ENCODE results near the gene SRSF4.
"Not testable (repeated sequence)": the region's sequence is repeated elsewhere in the genome, so short reads cannot be mapped to it uniquely, and the experiment has no call there.

SRSF4 gene

DNA sequence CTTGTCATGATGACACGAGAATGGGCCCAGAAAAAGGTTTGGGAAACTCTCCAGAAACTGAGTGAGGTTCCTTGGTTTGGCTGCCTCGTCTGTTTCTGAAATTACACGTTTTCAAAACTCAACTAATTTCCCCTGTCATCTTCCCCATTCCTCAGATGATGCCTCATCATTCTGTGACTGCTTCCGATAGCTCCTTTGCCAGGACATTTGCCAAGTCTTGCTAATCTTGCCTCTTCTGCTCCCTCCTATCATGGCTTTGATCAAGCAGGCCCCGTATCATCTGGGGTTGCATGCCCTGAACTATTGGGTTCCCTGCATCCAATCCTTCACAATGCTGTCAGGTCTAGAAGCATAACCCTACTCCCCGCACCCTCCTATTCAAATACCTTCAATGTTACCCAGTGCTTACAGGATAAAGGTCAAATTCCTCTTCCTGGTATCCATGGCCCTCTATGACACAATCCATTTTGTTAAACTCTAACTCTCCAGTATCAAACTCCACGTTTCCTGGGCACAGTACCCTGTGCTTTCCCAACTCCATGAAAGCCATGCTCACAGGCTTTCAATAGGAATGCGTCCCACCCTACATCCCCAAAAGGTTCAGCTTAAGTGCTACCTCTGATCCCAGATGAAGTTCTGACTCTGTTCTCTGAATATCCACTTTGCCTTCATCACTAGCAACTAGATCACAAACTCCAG lies 35.8 kb downstream of the SRSF4 start:
- no peak overlapping the region for H3K4me3 ChIP-seq (ENCODE audit: control insufficient read depth, low read depth, low read length)
- peak; percentile 73 for DNase-seq (ENCODE audit: low read depth)
- TF ChIP-seq, protein P1, sequence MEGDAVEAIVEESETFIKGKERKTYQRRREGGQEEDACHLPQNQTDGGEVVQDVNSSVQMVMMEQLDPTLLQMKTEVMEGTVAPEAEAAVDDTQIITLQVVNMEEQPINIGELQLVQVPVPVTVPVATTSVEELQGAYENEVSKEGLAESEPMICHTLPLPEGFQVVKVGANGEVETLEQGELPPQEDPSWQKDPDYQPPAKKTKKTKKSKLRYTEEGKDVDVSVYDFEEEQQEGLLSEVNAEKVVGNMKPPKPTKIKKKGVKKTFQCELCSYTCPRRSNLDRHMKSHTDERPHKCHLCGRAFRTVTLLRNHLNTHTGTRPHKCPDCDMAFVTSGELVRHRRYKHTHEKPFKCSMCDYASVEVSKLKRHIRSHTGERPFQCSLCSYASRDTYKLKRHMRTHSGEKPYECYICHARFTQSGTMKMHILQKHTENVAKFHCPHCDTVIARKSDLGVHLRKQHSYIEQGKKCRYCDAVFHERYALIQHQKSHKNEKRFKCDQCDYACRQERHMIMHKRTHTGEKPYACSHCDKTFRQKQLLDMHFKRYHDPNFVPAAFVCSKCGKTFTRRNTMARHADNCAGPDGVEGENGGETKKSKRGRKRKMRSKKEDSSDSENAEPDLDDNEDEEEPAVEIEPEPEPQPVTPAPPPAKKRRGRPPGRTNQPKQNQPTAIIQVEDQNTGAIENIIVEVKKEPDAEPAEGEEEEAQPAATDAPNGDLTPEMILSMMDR (IDR thresholded peaks at IDR 0.05; ENCODE audit: control insufficient read depth, insufficient read depth, low read depth, low read length, missing control alignments), result no peak

DNA sequence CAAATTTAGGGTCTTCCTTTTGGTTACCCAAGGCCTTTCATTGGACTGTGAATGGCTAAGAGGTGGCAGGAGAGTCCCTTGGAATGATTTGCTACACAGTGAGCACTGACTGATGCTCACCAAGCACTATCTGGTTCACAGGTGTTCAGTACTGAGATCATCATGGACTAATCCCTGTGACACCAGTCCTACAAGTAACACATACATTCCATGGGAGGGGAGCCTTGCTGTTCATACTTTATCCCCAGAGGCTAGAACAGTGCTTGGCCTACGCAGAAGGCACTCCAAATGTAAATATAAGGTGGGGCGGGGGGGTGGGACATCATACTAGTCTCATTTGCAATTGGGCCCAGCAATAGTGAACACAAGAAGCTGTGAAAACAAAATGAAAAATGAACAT lies 37.5 kb downstream of the SRSF4 start:
- TF ChIP-seq, protein P1 (IDR thresholded peaks at IDR 0.05; ENCODE audit: control insufficient read depth, insufficient read depth, low read depth, low read length, missing control alignments), result no peak
- no peak for DNase-seq (ENCODE audit: low read depth)
- no peak overlapping the region for H3K4me3 ChIP-seq (ENCODE audit: control insufficient read depth, low read depth, low read length)

DNA sequence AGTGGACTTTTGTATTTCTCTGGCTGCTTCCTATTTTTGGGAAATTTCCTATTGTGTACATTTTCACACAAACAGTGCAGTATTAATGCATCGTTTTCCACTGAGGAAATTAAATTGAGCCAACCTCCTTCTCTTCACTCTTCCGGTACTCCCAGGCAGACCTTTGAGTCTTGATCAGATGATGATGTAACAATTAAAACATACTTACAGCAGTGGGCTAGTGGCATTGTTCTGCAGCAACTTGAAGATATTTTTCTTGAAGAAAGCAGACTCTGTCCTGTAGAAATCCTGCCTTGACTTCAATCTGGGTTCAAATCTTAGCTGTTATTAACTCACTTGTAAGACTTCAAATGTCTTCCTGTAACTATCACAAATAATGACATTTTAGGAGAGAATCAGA lies 39.0 kb downstream of the SRSF4 start:
- DNase-seq (ENCODE audit: low read depth), result no peak
- no peak overlapping the region for H3K4me3 ChIP-seq (ENCODE audit: control insufficient read depth, low read depth, low read length)
- TF ChIP-seq, protein P1 (IDR thresholded peaks at IDR 0.05; ENCODE audit: control insufficient read depth, insufficient read depth, low read depth, low read length, missing control alignments), result no peak

DNA sequence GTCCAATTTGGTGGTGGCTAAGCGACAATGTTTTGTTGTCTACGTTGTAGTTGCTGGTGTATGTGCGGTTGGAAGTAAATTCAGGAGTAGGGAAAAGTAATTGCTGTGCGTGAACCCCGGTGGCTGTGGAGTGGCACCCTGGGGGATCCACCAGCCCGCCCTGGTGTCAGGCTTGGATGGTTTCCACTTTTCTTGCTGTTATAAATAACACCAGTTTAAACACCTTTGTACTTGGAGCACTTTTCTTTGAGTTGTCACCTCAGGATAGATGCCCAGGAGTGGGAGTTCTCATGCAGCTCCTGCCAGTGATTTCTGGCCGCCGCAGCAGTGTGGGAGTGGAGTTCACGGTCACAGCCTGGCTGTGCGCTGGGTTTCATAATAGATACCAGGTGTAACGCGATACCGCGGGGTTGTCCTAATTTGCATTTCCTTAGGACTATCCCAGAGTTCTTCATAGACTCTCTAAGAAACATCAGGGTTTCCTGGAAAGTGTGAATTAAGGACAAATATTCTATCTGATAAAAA lies 45.2 kb downstream of the SRSF4 start:
- no peak overlapping the region for H3K4me3 ChIP-seq (ENCODE audit: control insufficient read depth, low read depth, low read length)
- TF ChIP-seq, protein P1 (IDR thresholded peaks at IDR 0.05; ENCODE audit: control insufficient read depth, insufficient read depth, low read depth, low read length, missing control alignments), result no peak
- DNase-seq (ENCODE audit: low read depth), result no peak

DNA sequence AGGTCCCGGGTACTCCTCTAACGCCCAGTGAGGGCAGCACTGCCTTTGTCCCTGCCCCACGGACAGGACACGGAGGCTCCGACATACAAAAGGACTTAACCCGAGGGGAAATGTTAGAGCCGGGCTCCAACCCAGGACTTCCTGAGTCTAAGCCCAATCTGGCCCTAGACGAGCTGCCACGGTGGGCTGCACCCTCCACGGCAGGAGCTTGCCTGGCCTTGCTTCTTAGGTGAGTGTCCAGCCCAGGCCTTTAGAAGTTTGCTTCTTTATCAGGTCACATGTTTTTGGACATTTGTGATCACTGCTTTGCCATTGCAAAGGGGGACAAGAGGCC lies 47.0 kb downstream of the SRSF4 start:
- TF ChIP-seq, protein P1 (IDR thresholded peaks at IDR 0.05; ENCODE audit: control insufficient read depth, insufficient read depth, low read depth, low read length, missing control alignments), result no peak
- no peak for DNase-seq (ENCODE audit: low read depth)
- no peak overlapping the region for H3K4me3 ChIP-seq (ENCODE audit: control insufficient read depth, low read depth, low read length)

DNA sequence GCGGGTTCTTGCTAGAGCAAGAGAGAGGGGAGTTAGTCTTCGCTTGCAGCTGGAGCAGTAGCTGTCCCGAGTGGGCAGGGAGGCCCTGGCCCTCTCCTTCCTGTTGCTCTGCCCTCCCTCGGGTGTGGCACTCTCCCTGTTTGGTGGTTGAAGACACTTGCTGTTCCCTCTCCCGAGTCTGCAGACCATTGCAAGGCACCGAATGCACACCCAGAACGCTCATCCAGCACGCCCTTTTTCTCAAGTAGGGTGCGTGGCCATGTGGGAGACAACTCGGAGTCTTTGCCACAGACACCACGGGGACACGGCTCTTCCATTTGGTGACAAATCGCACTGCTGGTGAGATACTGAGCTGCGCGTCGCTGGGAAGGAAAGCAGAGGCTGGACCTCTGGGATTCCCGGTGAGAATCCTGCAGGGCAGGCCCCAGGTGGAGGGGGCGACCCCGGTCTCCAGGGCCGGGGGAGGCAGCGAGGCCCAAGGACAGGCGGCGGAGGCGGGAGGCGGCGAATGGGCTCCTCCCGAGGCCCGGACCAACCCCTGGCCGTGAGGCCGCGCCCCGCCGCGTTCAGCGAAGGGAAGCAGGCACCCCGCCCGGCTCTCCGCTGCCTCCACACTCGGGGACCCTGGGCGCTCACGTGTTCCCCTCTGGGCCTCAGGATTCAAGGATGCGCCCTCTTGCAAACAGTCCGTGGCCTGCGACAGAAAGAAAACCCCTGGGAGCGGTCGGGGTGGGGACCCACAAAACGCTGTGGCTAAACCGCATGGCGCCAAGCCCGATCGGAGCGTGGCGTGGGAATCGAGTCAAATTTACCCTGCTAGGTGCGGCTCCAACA lies 47.6 kb downstream of the SRSF4 start:
- TF ChIP-seq, protein P1 (IDR thresholded peaks at IDR 0.05; ENCODE audit: control insufficient read depth, insufficient read depth, low read depth, low read length, missing control alignments), result no peak
- no peak for DNase-seq (ENCODE audit: low read depth)
- no peak overlapping the region for H3K4me3 ChIP-seq (ENCODE audit: control insufficient read depth, low read depth, low read length)

DNA sequence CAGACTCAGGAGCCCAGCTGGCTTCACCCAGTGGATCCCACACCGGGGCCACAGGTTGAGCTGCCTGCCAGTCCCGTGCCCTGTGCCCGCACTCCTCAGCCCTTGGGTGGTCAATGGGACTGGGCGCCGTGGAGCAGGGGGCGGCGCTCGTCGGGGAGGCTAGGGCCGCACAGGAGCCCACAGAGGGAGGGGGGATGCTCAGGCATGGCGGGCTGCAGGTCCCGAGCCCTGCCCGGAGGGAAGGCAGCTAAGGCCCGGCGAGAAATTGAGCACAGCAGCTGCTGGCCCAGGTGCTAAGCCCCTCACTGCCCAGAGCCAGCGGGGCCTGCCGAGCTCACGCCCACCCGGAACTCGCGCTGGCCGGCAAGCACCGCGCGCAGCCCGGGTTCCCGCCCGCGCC lies 50.6 kb downstream of the SRSF4 start:
- H3K4me3 ChIP-seq (ENCODE audit: control insufficient read depth, low read depth, low read length); DNase-seq (ENCODE audit: low read depth): not testable (repeated sequence)

All from AG09309 (cell line).